ENCODE results near the gene MAGEB16. TPM values are rescaled to one million over a fixed set of nuclear protein-coding genes. Genes with fewer than 3 reads are reported as not detected.

MAGEB16 gene
- not detected in 2 replicates for total RNA-seq (2013; cell fraction: nucleolus; rRNA removed)
- total RNA-seq (2014; rRNA removed) (0.11 and 0.16 TPM in 2 replicates), total RNA-seq (2014; rRNA removed; fragmentation: Illumina TruSeq; extraction: Trizol) (0.09 and 0.28 TPM in 2 replicates), total RNA-seq (2021) (0.13 TPM in 1 of 2 replicates, not detected in the other), polyA plus RNA-seq (2011; rRNA removed) (0.04 TPM in 1 of 2 replicates, not detected in the other), polyA plus RNA-seq (2014; fragmentation: Illumina TruSeq; extraction: Trizol) (0.10 and 0.24 TPM in 2 replicates), polyA plus RNA-seq (2014; fragmentation: Nextera tagmentation; extraction: Ambion mirVana) (under 1 TPM; 0.21 to 0.35 TPM), polyA plus RNA-seq (2014; rRNA removed) (0.22 TPM in 1 of 2 replicates, not detected in the other), polyA plus RNA-seq (2016; fragmentation: Nextera tagmentation; extraction: Ambion mirVana) (under 1 TPM in 1 of 2 experiments, not detected in 1; 0.09 TPM), polyA minus RNA-seq (2011; rRNA and poly(A)+ RNA removed) (not detected in 2 replicates), Bru-seq, nascent RNA (not detected), BruChase-seq, experiment 1, labeled RNA remaining after a 6-hour chase (not detected), BruChase-seq, experiment 2, labeled RNA remaining after a 2-hour chase (not detected)
- polyA plus RNA-seq (2011; ENCODE audit: low read depth), result not detected
- polyA plus RNA-seq (2011; cell fraction: cytosol; rRNA removed), result not detected in 2 replicates
- not detected in 2 replicates for polyA plus RNA-seq (2011; cell fraction: nucleus; rRNA removed)
- polyA plus RNA-seq (2012), result not detected in 2 replicates
- polyA minus RNA-seq (2011; cell fraction: cytosol; rRNA and poly(A)+ RNA removed), result not detected in 2 replicates
- not detected in 2 replicates for polyA minus RNA-seq (2011; cell fraction: nucleus; rRNA and poly(A)+ RNA removed)
- long read RNA-seq, experiment 1, result 0 reads
- long read RNA-seq, experiment 2, result 0 reads

DNA sequence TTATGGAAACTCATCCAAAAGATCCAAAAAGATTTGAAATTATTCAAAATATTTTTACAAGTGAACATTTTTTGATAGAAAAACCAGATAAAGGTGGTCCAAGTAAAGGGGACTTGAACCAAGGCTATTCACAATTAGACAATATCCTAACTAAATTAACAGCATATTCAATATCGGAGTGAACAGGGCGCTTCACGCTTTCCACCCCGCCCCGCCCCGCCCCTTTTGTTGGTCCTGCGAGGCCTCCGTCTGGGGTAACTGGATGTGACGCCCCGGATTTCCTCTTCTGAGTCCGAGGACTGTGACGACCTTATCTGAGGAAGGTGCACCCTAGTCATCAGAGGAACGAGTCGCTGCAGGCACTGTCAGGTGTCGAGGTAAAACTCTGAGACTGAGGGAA is at the start of gene MAGEB16:
Gene MAGEB16, plus strand, starts transcription at position 301 of the 400 bp plus-strand sequence. CDS start 3,855 bp downstream, outside the sequence.
- ChIA-PET POLR2A (no interaction called here), CTCF (no interaction called here), SMC1A (ENCODE audit: uncharacterized antibody, unreplicated experiment) (no interaction called here), RAD21 (ENCODE audit: unreplicated experiment) (no interaction called here)
- TF ChIP-seq, protein P1, sequence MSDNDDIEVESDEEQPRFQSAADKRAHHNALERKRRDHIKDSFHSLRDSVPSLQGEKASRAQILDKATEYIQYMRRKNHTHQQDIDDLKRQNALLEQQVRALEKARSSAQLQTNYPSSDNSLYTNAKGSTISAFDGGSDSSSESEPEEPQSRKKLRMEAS (IDR thresholded peaks at IDR 0.05; ENCODE audit: low read depth, low read length), result no peak
- TF ChIP-seq BACH1 (IDR thresholded peaks at IDR 0.05; ENCODE audit: borderline replicate concordance) (no peak), MTA3 (IDR thresholded peaks at IDR 0.05; ENCODE audit: borderline replicate concordance, low read length) (no peak), SIN3A (IDR thresholded peaks at IDR 0.05; ENCODE audit: low read depth, low read length) (no peak), SRF (IDR thresholded peaks at IDR 0.05; ENCODE audit: low read depth in 2 of 2, low read length in 2 of 2) (no peak), WRNIP1 (IDR thresholded peaks at IDR 0.05; ENCODE audit: borderline replicate concordance, low read depth, low read length) (no peak), JUNB (IDR thresholded peaks at IDR 0.05) (no peak), IRF4 (IDR thresholded peaks at IDR 0.05; ENCODE audit: low read depth, low read length) (no peak), NR2F1 (conservative IDR thresholded peaks at IDR 0.05) (no peak), SMARCA5 (IDR thresholded peaks at IDR 0.05) (no peak), IKZF2 (IDR thresholded peaks at IDR 0.05) (no peak), NR2C1 (IDR thresholded peaks at IDR 0.05) (no peak), CREM (IDR thresholded peaks at IDR 0.05; ENCODE audit: low read depth) (no peak), BCL11A (IDR thresholded peaks at IDR 0.05; ENCODE audit: low read depth, low read length) (no peak)
- TF ChIP-seq, protein P2, sequence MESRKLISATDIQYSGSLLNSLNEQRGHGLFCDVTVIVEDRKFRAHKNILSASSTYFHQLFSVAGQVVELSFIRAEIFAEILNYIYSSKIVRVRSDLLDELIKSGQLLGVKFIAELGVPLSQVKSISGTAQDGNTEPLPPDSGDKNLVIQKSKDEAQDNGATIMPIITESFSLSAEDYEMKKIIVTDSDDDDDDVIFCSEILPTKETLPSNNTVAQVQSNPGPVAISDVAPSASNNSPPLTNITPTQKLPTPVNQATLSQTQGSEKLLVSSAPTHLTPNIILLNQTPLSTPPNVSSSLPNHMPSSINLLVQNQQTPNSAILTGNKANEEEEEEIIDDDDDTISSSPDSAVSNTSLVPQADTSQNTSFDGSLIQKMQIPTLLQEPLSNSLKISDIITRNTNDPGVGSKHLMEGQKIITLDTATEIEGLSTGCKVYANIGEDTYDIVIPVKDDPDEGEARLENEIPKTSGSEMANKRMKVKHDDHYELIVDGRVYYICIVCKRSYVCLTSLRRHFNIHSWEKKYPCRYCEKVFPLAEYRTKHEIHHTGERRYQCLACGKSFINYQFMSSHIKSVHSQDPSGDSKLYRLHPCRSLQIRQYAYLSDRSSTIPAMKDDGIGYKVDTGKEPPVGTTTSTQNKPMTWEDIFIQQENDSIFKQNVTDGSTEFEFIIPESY (IDR thresholded peaks at IDR 0.05), result no peak
- TF ChIP-seq, protein P3, sequence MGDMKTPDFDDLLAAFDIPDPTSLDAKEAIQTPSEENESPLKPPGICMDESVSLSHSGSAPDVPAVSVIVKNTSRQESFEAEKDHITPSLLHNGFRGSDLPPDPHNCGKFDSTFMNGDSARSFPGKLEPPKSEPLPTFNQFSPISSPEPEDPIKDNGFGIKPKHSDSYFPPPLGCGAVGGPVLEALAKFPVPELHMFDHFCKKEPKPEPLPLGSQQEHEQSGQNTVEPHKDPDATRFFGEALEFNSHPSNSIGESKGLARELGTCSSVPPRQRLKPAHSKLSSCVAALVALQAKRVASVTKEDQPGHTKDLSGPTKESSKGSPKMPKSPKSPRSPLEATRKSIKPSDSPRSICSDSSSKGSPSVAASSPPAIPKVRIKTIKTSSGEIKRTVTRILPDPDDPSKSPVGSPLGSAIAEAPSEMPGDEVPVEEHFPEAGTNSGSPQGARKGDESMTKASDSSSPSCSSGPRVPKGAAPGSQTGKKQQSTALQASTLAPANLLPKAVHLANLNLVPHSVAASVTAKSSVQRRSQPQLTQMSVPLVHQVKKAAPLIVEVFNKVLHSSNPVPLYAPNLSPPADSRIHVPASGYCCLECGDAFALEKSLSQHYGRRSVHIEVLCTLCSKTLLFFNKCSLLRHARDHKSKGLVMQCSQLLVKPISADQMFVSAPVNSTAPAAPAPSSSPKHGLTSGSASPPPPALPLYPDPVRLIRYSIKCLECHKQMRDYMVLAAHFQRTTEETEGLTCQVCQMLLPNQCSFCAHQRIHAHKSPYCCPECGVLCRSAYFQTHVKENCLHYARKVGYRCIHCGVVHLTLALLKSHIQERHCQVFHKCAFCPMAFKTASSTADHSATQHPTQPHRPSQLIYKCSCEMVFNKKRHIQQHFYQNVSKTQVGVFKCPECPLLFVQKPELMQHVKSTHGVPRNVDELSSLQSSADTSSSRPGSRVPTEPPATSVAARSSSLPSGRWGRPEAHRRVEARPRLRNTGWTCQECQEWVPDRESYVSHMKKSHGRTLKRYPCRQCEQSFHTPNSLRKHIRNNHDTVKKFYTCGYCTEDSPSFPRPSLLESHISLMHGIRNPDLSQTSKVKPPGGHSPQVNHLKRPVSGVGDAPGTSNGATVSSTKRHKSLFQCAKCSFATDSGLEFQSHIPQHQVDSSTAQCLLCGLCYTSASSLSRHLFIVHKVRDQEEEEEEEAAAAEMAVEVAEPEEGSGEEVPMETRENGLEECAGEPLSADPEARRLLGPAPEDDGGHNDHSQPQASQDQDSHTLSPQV (IDR thresholded peaks at IDR 0.05), result no peak
- Histone ChIP-seq H3K4me1 (ENCODE audit: control insufficient read depth, insufficient read depth, low read length) (no peaks in the 10 kb centered on the region), H3K4me3 (no peak within 1 kb of the TSS), H3K4me2 (ENCODE audit: control insufficient read depth, insufficient read depth) (no peak within 1 kb of the TSS), H3K27me3 (replicated peaks in 1 of 2; ENCODE audit: control insufficient read depth in 2 of 2, insufficient read depth in 2 of 2, low read length in 1 of 2) (no peaks in the 10 kb centered on the region), H4K20me1 (ENCODE audit: control insufficient read depth, insufficient read depth) (no peaks in the 10 kb centered on the region), H3K9me3 (replicated peaks; ENCODE audit: control insufficient read depth, insufficient read depth, low read length) (no peaks in the 10 kb centered on the region), H2AFZ (ENCODE audit: control insufficient read depth, low read depth, low read length) (no peak within 1 kb of the TSS), H3K9ac (ENCODE audit: control insufficient read depth, insufficient read depth, low read length) (no peak within 1 kb of the TSS), H3K27ac (ENCODE audit: control insufficient read depth, insufficient read depth) (no peak within 1 kb of the TSS), H3K79me2 (ENCODE audit: control insufficient read depth, insufficient read depth, low read length) (no peaks in the 10 kb centered on the region), H3K36me3 (ENCODE audit: control insufficient read depth in 2 of 2, insufficient read depth in 2 of 2, low read length in 1 of 2) (no peaks in the 10 kb centered on the region)
- WGBS (ENCODE audit: insufficient coverage, insufficient replicate concordance, low lambda C conversion rate, missing lambda C conversion rate), result 58% methylated on average over 12 of the region's 15 CpGs
- in situ Hi-C loops (cut with MboI) (no loop called here), intact Hi-C loops (cut with micrococcal nuclease; ENCODE audit: unreplicated experiment) (no loop called here)
- no peak for ATAC-seq
- FAIRE-seq, result no peak
- no TSS peak for BruUV-seq (replicated peaks)
- DNase-seq (ENCODE audit: low read depth, low spot score), result no peak

Data from GM12878 (cell line).